ENCODE data around the gene KCNG2.

GRCh38 chr18:79861687-79862086 lies 63.9 kb downstream of the KCNG2 start:
- TF ChIP-seq CTCF (conservative IDR thresholded peaks at IDR 0.05; ENCODE audit: low read length) (no peak), EZH2phosphoT487 (IDR thresholded peaks at IDR 0.05; ENCODE audit: borderline replicate concordance, low read depth, low read length) (no peak)

Data from OCI-LY7 (cell line).